Central memory CD4-positive, alpha-beta T cell (primary cell): ENCODE data around the gene PGBD4.
"Not testable (repeated sequence)": the region's sequence is repeated elsewhere in the genome, so short reads cannot be mapped to it uniquely, and the experiment has no call there.

Experiments
- DNase-seq: peaks from one replicate; pipeline ENCODE4 v3.0.0; 2022

The PGBD4 gene

DNA sequence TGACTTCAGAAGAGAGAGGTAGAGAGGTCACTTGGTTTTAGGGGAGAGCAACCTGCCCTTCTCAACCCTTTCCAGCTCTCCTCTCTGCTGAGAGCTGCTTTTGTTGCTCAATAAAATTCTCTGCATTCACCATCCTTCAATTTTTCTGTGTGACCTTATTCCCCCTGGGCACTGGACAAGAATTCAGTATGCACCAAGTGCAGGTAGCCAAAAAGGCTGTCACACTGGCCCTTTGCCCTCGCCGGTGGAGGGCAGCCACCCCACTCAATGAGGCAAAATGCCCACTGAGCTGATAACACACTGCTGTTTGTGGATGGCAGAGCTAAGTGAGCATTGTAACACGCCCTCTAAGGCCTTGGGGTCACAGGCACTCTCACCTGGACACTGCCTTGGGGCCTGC, 12.9 kb downstream of the PGBD4 start:
- no peak for DNase-seq

DNA sequence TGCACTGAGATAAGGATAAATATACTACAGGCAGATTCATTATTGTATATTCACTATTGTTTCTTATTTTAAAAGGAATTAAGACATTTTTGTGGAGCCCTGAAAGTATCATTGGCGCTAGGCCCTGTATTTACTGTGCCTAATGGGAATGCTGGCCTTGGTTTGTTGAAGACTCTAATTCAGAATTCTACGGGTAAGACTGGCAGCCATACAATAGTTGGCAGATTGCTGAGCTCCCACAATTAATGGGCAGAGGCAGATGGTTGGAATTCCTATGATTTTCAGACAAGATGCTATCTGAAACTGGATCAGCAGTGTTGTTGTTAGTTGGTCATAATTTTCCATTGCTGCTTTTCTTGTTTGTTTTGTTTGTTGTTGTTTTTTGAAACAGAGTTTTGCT, 14.7 kb downstream of the PGBD4 start:
- DNase-seq, result no peak

DNA sequence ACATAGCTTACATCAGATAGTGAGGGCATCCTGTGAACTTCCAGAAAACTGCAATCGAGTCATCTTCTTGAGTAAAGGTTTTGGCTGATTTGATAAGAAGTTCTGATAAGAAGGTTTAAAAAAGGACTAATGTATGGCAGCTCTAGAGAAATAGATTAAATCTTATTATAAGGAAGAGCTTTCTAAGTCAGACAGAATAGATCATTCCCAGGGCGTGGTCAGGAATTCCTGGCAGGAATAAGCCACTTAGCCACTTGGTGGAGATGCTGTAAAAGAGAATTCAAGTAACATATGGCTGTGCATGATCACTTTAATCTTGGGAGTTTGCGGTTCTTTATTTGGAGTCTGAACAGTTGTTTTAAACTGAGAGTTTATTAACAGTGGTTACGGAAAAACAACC, 17.4 kb downstream of the PGBD4 start:
- no peak for DNase-seq

DNA sequence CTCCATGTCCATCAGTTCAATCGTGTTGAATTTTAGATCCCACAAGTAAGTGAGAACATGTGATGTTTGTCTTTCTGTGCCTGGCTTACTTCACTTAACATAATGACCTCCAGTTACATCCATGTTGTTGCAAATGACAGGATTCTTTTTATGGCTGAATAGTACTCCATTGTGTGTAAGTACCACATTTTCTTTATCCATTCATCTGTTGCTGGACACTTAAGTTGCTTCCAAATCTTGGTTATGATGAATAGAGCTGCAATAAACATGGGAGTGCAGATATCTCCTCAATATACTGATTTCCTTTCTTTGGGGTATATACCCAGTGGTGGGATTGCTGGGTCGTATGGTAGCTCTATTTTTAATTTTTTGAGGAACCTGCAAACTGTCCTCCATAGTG, 18.5 kb downstream of the PGBD4 start:
- DNase-seq, result not testable (repeated sequence)

DNA sequence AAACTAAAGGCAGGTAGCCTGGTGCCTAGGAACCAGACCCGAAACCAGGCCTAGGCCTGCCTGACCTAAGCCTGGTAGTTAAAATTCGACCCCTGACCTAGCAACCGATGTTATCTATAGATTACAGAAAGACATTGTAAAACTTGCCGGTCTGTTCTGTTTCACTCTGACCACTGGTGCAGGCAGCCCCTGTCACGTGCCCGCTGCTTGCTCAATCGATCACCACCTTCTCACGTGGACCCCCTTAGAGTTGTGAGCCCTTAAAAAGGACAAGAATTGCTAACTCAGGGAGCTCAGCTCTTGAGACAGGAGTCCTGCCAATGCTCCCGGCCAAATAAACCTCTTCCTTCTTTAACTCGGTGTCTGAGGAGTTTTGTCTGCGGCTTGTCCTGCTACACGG, 19.9 kb downstream of the PGBD4 start:
- DNase-seq, result not testable (repeated sequence)

DNA sequence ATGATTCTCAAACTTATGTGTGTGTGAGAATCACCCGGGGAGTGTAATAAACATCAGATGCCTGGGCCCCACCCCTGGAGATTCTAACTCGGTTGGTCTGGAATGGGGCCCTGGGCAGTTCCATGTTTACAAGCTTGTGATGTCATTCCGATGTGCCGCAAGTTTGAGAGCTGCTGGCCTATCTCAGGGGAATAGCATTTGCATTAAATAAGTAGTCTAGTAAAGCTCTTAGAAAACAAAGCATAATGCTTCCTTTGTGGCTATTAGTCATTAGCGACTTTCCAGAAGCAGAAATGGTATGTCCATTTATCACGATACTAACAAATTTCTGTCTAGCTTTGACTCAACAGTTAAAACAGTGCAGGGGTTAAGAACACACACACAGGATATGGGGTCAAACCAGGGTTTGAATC, 20.9 kb downstream of the PGBD4 start:
- DNase-seq, result no peak

DNA sequence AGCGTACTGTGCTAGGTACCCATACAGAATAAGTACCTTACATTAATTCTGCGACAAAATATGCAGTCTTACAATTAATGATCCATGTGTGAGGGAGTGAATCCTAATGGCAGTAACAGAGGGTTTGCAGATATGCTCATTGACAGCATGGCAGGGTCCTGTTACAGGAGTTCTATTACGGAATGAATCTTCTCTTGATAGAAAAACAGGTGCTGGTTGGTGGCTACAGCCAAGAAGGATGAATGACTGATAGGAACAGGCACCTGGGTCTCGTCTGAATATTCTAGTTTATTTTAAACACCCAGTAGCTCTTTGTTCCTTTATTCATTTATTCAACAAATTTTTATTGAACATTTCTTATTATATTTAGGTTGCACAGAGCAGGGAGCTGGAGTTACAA, 22.8 kb downstream of the PGBD4 start:
- no peak for DNase-seq

DNA sequence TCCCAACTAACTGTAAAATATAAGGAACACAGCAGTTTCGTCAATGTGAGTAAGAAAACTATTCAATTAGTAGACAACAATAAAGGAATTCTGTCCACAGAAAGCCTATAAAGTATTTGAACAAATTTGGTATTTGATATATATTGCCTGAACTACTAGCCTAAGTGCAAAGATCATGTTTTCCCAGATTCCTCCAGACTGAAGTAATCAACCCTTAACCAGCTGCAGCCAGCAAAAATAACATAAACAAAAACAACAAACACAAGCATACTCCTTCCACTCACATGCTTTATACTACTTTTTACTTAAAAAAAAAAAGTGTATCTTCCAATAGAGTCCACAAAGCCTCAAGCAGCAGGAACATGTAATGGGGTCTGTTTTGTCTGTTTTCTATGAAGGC, 24.1 kb downstream of the PGBD4 start:
- DNase-seq, result no peak

DNA sequence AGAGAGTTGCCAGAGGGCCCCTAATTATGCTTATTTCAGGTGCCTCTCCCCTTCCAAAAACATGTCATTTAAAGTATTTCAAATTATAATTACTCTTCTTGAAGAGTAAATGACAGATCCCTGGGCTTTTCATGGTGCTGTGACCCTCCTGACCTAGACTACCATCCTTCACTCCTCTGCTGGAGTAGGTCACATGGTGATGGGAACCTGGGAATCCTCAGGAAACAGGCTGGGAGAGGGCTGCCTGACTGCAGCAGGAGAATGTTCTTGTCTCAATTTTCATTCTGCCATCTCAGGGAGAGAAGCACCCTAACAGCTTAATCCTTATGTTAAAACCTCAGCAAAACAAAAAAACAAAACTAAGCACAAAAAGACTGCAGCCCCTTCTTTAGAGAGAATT, 24.6 kb downstream of the PGBD4 start:
- DNase-seq, result no peak

DNA sequence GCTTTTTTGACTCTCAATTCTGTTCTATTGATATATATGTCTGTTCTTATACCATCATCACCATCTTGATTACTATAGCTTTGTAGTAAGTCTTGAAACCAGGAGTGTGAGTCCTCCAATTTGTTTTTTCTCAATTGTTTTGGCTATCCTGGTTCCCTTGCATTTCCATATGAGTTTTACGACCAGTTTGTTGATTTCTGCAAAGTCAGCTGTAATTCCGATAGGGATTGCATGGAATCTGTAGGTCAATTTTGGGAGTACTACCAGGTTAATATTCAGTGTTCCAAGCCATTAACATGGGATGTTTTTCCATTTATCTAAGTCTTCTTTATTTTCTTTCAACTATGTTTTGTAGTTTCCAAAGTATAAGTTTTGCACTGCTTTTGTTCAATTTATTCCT, 27.0 kb downstream of the PGBD4 start:
- DNase-seq, result no peak

DNA sequence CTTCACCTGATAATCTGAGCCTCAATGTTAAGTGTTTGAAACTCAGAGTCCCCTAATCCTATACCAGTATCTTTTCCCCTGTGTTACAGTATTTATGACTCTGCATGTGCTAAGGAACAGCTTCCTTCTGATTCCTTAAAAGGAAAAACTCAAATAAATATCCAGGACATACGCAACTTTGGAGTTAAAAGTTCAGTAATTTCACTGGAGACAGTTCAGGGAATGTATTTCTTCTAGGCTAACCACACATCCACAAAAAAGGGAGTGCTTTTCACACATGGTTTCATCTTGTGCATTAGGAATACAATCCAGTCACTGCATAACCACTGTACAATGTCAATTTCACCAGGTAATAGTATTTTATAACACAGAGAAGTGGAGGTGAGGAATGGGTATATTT, 31.0 kb downstream of the PGBD4 start:
- DNase-seq, result no peak

DNA sequence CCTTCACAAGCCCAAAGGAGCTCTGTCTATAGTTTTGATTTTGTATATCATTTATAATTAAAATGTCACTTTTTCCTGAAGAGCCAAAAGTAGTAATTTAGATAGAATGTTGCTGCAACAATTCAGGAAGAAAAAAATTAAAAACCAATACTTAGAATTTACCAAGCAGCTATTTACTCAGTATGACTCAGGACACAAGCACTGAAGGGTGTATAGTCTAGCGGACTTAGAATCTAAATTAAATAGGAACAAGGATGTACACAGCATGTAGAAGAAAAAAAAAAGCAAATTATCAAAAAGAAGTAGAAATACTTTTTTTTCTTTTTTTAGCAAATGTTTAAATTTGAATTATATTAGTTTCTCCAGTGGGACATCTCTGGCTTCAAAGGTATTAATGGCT, 31.6 kb downstream of the PGBD4 start:
- DNase-seq, result no peak

DNA sequence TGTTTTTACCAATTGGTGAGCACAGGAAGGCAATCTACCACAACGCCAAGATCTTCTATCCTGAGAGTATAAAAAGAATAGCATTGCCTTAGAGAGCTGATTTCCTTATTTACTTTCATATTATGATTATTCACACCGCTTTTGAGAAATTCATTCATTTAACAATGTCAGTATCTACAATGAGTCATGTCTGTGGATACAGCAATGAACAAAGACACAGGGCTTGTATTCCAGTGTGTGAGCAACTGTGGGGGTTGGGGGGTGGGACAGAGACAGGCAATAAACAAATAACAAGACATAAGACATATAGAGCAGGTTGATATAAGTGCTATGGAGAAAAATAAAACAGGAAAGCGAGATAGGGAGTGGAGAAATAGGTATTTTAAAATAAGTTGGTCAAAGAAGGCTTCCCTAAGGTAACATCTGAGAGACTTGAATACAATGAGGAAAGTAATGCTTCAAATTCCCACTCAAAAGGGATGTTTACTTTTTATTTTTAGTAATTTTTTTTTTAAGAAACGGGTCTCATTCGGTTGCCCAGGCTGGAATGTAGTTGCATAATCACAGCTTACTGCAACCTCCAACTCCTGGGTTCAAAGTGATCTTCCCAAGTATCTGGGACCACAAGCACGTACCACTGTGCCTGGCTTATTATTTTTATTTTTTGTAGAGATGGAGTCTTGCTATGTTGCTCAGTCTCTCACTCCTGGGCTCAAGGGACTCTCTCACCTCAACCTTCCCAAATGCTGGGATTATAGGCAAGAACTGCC, 45.7 kb downstream of the PGBD4 start:
- no peak for DNase-seq

DNA sequence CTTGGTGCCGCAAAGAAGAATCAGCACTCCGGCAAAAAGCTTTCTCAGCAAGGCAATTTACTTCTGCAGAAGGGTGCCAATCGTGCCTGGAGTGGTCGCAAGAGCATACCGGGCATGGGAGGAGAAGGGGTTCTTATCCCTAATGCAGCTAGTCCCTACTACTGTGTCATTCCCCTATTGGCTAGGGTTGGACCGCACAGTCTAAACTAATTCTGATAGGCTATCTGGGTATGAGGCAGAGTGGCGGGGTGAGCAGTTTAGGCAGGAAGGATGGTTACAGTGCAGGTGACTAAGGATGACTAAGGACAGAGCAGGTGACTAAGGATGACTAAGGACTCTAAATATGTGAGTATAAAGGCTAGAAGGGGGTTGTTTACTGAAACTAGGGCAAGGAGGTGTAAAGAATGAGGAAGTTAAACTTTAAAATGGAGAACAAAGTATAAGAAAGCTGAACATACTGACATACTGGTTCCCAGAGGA, 52.9 kb downstream of the PGBD4 start:
- DNase-seq, result no peak

DNA sequence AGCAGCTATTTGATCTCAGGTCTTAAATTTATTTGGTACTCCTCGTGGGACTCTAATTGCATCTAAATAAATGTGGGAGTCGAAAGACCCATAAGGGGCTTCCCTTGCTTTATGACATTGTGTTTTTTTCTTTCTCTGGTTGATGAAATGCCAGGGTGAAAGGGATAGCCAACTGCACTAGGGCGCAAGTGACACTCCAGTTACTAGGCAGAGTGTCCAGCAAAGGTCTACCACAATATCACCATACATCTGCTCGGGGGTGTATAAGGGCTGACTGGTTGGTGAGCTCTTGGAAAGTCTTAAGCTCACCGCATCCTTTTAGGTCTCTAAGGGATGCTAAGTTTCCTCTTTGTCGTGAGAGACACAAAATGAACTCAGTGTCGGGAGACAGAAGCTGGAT, 54.0 kb downstream of the PGBD4 start:
- no peak for DNase-seq
